ENCODE measurements around the gene E2F4. TPM values are rescaled to one million over a fixed set of nuclear protein-coding genes. Genes with fewer than 3 reads are reported as not detected.

The E2F4 gene
- total RNA-seq, 1 experiment from 2014 or later: 74.5 TPM

DNA sequence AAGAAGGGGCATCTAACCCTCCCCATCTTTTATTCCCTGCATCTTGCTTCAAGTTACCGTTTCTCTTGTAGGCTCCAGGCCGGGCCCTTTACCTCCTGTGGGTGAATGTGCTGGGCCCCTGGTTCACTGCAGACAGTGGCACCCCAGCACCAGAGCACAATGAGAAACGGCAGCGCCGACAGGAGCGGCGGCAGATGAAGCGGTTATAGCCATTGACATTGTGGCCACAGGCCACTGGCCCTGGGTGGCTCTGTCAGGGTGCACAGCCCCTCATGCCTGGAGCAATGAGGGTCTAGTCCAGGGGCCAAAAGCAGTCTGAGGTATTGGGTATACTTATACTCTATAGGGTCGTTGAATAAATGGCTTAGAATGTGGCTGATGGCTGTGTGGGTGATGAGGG is 37.0 kb downstream of the E2F4 start:
- no peak for TF ChIP-seq SIN3A (IDR thresholded peaks at IDR 0.05; ENCODE audit: borderline replicate concordance, insufficient read depth, low read depth, low read length)
- TF ChIP-seq, protein P1, sequence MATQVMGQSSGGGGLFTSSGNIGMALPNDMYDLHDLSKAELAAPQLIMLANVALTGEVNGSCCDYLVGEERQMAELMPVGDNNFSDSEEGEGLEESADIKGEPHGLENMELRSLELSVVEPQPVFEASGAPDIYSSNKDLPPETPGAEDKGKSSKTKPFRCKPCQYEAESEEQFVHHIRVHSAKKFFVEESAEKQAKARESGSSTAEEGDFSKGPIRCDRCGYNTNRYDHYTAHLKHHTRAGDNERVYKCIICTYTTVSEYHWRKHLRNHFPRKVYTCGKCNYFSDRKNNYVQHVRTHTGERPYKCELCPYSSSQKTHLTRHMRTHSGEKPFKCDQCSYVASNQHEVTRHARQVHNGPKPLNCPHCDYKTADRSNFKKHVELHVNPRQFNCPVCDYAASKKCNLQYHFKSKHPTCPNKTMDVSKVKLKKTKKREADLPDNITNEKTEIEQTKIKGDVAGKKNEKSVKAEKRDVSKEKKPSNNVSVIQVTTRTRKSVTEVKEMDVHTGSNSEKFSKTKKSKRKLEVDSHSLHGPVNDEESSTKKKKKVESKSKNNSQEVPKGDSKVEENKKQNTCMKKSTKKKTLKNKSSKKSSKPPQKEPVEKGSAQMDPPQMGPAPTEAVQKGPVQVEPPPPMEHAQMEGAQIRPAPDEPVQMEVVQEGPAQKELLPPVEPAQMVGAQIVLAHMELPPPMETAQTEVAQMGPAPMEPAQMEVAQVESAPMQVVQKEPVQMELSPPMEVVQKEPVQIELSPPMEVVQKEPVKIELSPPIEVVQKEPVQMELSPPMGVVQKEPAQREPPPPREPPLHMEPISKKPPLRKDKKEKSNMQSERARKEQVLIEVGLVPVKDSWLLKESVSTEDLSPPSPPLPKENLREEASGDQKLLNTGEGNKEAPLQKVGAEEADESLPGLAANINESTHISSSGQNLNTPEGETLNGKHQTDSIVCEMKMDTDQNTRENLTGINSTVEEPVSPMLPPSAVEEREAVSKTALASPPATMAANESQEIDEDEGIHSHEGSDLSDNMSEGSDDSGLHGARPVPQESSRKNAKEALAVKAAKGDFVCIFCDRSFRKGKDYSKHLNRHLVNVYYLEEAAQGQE (IDR thresholded peaks at IDR 0.05; ENCODE audit: insufficient read depth in 1 of 2, low read depth in 2 of 2, low read length in 1 of 2): no peak
- no peak for TF ChIP-seq CTCF (IDR thresholded peaks at IDR 0.05)
- no peak for TF ChIP-seq POLR2AphosphoS5 (IDR thresholded peaks at IDR 0.05; ENCODE audit: low read depth, low read length)
- TF ChIP-seq TCF7L2 (IDR thresholded peaks at IDR 0.05; ENCODE audit: low read depth, low read length): no peak
- POLR2A ChIA-PET: no interaction called here
- intact Hi-C loops (cut with micrococcal nuclease; ENCODE audit: unreplicated experiment) (no loop called here), in situ Hi-C loops (cut with HindIII; ENCODE audit: low pct_unique_long_range_greater_than_20kb, low sequenced_read_pairs) (no loop called here)
- H3K27ac ChIP-seq (ENCODE audit: low read length): no peak overlapping the region
- H3K27me3 ChIP-seq (ENCODE audit: control insufficient read depth, insufficient read depth, low read length): no peaks in the 10 kb centered on the region
- DNase-seq (ENCODE audit: low read depth, low spot score) (no peak), ATAC-seq (no peak)
- peaks cover 4% of the 10 kb centered on the region; the same call in 1 of the 2 replicates for H3K4me1 ChIP-seq (ENCODE audit: control insufficient read depth, insufficient read depth, low read length)
- H3K9me3 ChIP-seq (ENCODE audit: control insufficient read depth, insufficient read depth, low read depth, low read length): no peaks in the 10 kb centered on the region
- no peak overlapping the region for H3K4me3 ChIP-seq (ENCODE audit: low read depth in 2 of 2, low read length in 2 of 2)
- CTCF ChIA-PET: no interaction called here
- no TSS peak for BruUV-seq (replicated peaks)
- H3K36me3 ChIP-seq (ENCODE audit: control insufficient read depth, insufficient read depth, low read length): peaks cover 5% of the 10 kb centered on the region; the same call in 1 of the 2 replicates

DNA sequence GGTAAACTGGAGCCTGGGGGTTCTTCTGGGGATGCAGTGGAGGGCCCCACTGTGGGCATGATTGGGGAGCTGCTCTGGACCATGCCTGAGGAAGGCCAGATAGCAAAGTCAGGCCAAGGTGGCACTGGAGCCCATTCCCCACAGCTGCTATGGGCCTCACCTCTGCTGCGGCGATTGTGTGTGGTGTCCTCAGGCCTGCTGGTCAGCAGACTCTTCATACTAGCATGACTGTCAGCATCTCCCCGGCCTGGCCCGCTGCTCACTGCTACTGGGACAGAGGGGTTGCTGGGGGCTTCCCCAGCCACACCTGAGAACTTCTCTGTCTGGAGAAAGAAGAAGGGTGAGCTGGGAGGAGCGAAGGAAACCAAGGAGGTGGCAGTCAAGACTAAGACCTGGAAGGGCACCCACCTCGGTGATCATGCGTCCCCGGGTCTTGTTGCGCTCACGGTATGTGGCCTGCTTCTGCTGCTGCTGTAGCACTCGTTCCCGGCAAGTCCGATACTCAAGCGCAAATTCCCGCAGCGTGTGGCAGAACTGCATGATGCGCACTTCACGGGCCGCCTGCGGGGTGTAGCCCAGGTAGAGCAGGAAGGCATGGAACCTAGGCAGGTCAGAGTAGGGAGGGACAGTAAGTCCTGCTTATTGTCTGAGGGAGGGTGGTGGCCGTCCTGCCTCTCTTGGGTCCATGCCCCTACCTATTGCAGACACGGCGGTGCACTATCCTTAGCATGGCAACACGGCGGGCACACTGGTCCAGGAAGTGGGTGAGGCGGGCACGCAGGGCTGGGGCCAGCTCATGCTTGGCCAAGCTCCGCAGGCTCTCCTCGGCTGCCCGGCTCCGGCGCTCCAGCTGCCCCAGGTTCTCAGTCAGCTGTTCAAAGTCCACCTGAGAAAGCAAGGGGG is 38.2 kb downstream of the E2F4 start:
- BruUV-seq (replicated peaks): no TSS peak
- no peaks in the 10 kb centered on the region for H3K9me3 ChIP-seq (ENCODE audit: control insufficient read depth, insufficient read depth, low read depth, low read length)
- H3K4me3 ChIP-seq (ENCODE audit: low read depth in 2 of 2, low read length in 2 of 2): no peak overlapping the region
- CTCF ChIA-PET: no interaction called here
- in situ Hi-C loops (cut with HindIII; ENCODE audit: low pct_unique_long_range_greater_than_20kb, low sequenced_read_pairs): no loop called here
- no peak overlapping the region for H3K27ac ChIP-seq (ENCODE audit: low read length)
- H3K27me3 ChIP-seq (ENCODE audit: control insufficient read depth, insufficient read depth, low read length): no peaks in the 10 kb centered on the region
- POLR2A ChIA-PET: no interaction called here
- peaks cover 4% of the 10 kb centered on the region; the same call in 1 of the 2 replicates for H3K4me1 ChIP-seq (ENCODE audit: control insufficient read depth, insufficient read depth, low read length)
- DNase-seq (ENCODE audit: low read depth, low spot score) (no peak), ATAC-seq (no peak)
- intact Hi-C loops (cut with micrococcal nuclease; ENCODE audit: unreplicated experiment): no loop called here
- H3K36me3 ChIP-seq (ENCODE audit: control insufficient read depth, insufficient read depth, low read length): peaks cover 5% of the 10 kb centered on the region; the same call in 1 of the 2 replicates
- TF ChIP-seq, protein P1 (IDR thresholded peaks at IDR 0.05; ENCODE audit: insufficient read depth in 1 of 2, low read depth in 2 of 2, low read length in 1 of 2): no peak
- TF ChIP-seq TCF7L2 (IDR thresholded peaks at IDR 0.05; ENCODE audit: low read depth, low read length): no peak
- no peak for TF ChIP-seq CTCF (IDR thresholded peaks at IDR 0.05)
- no peak for TF ChIP-seq POLR2AphosphoS5 (IDR thresholded peaks at IDR 0.05; ENCODE audit: low read depth, low read length)
- no peak for TF ChIP-seq SIN3A (IDR thresholded peaks at IDR 0.05; ENCODE audit: borderline replicate concordance, insufficient read depth, low read depth, low read length)

Measured in Panc1 (cell line).